Fibroblast of pulmonary artery (primary cell): ENCODE measurements around the gene DAD1.
"Not testable (repeated sequence)": the region's sequence is repeated elsewhere in the genome, so short reads cannot be mapped to it uniquely, and the experiment has no call there.

Source experiments
- DNase-seq: peaks from one replicate; pipeline ENCODE4 v3.0.0-alpha.2; 2010; ENCODE audit warnings: low read depth
- H3K4me3 ChIP-seq: replicated peaks from 2 replicates; pipeline ENCODE4 v1.5.1; 2011; ENCODE audit warnings: low read depth, mild to moderate bottlenecking, control low read depth, low read length, moderate library complexity
- TF ChIP-seq, protein P1 (sequence below): IDR thresholded peaks from 2 replicates; pipeline ENCODE4 v1.5.1; 2011; ENCODE audit warnings: mild to moderate bottlenecking, control low read depth, low read length, inconsistent platforms; ENCODE audit errors: missing control alignments

The DAD1 gene

DNA sequence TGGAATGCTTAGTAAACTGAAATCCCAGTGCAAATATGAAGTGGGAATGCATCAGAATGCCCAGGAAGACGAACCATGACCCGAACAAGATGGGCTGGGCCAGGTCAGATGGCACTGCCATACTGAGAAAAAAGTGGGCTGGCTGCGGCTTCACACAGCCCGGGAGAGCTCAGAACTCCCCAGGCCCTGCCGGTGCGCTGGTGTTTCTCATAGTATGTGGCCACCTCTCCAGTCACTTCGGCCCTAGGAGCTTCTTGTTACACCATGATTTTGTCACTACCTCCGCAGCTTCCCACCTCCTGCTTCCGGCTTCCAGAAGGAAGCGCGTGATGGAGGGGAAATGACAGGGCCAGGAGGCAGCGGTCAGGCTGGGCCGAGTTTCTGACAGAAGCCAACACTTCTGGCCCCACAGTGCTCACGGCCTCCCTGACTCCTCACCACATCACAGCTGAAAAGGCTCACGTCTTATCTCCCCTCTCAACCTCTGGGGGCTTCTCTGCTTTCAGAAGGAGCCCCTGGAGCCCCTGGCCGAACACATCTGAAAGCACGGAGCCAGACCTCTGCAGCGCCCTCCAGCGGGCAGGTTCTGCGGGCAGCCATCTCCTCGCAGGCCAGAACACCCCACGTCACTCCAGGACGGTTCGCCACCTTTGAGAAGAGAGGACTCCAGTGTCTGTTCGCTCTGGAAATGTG lies 30.7 kb downstream of the DAD1 start:
- TF ChIP-seq, protein P1, sequence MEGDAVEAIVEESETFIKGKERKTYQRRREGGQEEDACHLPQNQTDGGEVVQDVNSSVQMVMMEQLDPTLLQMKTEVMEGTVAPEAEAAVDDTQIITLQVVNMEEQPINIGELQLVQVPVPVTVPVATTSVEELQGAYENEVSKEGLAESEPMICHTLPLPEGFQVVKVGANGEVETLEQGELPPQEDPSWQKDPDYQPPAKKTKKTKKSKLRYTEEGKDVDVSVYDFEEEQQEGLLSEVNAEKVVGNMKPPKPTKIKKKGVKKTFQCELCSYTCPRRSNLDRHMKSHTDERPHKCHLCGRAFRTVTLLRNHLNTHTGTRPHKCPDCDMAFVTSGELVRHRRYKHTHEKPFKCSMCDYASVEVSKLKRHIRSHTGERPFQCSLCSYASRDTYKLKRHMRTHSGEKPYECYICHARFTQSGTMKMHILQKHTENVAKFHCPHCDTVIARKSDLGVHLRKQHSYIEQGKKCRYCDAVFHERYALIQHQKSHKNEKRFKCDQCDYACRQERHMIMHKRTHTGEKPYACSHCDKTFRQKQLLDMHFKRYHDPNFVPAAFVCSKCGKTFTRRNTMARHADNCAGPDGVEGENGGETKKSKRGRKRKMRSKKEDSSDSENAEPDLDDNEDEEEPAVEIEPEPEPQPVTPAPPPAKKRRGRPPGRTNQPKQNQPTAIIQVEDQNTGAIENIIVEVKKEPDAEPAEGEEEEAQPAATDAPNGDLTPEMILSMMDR: peak; percentile 25
- DNase-seq: no peak
- H3K4me3 ChIP-seq: no peak overlapping the region

DNA sequence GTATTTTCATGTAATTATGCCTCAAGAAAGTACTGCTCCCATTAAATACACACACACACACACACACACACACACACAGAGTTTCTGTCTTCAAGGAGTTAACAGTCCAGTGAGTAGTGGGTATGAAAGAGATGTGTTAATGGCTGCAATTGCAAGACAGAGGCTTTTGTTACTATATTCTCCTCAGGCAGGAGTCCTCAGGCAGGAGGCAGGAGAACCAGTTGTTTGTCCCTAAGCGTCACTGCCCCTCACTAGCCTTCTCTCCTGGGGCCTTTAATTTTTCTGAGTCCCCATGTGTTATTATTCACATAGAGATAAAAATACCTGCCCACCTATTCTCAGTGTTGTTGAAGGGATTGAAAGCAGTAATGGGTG lies 31.2 kb downstream of the DAD1 start:
- no peak for DNase-seq
- TF ChIP-seq, protein P1: no peak
- no peak overlapping the region for H3K4me3 ChIP-seq

DNA sequence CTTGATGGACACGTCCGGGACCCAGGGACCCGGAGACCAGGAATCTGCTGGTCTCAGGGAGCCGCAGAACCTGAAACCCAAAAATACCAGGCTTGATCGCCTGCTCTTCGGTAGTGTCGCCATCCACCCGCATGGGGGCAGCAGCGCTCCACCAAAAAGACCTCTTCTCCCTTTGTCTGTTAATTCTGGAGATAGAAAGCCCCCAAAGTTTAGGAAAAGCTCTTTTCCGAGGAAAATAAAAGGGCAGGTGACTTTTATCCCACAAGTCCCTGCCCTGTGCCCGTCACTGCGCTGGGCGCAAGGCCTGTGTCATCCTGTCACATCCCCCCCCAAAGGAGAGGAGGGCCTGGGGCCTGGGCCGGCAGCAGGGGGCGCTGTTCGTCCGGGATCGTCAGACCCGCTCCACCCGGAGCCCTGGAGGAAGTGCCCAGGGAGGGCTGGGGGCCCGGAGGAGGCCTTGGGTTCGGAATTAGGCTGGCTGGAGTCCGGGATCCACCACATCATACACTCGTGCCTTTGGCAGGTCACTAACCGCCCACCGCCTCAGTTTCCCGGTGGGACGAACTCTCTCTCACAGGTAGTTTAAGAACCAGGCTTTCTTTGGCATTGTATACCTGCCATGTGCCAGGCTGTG lies 31.9 kb downstream of the DAD1 start:
- peak; percentile 72 for DNase-seq
- TF ChIP-seq, protein P1: peak; percentile 74
- peak overlapping the region; percentile 48 for H3K4me3 ChIP-seq

DNA sequence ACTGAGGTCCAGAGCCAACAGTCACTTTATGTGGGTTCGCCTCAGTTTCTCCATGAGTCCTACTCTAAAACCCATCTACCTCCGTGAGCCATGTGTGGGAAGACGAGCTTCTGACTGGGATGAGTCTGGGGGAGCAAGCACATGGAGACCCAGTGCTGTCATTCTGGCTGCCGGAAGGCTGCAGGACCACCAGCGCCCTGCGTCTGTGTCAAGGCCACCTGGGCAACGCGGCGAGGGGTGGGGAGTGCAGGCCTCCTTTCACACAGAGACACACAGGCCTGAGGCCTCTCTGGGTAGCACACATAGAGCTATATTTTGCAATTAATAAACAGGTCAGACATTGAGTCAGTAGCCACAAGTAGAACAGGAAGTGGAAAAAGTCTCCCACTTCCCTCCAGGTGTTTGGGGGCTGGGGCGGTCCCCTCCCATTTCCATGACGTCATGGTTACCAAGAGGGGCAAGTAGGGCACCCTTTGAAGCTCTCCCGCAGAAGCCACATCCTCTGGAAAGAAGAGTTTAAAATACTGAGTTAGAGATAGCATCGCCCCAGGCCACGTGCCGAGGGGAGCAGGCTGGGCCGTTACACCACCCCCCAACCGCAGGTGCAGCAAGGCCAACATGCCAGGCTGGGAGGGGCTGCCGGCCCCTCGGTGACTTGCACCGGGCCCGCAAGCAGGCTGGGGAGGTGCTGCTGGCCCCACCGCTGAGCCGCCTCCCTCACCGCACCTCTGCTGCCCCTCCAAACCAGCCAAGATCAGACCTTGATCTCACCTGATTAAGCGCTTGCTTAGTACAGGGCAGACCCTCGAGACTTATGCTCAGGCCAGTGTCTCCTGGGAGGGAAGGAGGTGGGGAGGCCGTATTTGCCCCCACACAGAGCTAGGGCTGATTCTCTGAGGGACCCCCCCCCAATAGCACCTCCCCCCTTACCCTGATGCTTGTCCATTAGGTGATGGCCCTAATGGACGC lies 32.7 kb downstream of the DAD1 start:
- TF ChIP-seq, protein P1: no peak
- DNase-seq: peak; percentile 80
- H3K4me3 ChIP-seq: no peak overlapping the region

DNA sequence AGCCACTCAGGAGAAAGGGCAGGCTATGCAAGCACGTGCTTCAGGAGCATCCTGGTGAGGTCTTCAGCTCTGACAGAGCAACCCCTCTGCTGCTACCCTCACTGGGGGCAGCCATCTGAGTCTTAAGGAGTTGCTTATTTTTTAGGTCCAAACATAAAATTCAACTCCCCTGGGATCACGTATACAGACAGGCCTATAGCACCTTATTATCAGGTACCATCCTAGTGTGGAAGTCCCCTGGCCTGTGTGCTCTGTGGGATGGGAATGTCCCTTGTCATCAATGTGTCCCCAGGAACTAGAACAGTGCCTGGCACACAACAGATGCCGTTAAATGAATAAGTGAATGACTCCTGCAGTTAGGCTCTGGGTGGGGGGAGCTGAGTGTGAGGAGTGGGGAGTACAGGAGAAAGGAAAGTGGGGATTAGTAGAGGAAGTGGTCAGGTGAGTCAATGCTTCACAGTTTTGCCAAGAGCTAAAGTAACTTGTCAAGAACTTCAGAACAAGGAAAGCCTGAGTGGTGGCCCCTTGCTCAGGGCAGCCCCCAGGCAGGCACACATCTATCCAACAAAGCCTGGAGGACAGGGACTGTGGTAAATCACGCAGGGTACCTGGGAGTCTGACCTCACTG lies 33.5 kb downstream of the DAD1 start:
- no peak for DNase-seq
- no peak overlapping the region for H3K4me3 ChIP-seq
- TF ChIP-seq, protein P1: no peak

DNA sequence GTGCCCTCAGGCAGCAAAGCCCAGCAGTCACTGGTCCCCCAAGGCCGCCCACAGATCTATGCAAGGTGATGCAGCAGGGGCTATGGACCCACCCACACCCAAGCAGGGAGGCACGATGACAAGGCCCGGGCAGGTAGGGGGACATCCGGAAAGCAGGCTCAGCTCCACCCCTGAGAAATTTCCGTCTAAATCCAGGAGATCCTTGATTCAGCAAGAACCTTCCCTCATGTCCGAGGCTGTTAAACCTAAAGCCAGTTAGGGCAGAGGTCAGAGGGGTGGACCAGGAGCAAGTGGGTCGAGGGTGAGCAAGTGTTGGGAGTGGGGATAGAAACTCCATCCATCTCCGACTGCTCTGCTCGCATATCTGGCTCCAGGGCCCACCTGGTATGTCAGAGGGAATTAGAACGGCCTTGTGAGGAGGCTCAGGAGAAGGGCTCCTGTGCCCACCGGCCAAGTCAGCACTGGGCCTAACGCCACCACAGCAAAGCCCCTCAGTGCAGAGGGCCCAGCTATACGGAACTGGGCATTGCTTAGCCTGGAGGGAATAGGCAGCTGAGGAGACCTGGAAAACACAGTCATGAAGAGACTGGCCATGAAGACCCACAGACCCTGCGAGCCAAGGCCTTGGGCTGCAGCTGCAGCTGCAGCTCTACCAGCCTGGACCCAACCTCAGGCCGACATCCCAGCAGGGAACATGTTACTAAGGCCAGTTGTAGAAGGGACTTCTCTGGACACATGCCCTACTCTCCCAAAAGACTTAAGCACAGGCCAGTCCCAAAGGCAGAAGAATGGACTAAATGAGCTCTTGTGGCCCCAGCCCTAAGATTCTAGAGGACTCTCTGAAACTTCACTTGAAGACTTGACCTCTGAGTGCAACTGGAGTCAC lies 34.3 kb downstream of the DAD1 start:
- TF ChIP-seq, protein P1: no peak
- no peak for DNase-seq
- no peak overlapping the region for H3K4me3 ChIP-seq

DNA sequence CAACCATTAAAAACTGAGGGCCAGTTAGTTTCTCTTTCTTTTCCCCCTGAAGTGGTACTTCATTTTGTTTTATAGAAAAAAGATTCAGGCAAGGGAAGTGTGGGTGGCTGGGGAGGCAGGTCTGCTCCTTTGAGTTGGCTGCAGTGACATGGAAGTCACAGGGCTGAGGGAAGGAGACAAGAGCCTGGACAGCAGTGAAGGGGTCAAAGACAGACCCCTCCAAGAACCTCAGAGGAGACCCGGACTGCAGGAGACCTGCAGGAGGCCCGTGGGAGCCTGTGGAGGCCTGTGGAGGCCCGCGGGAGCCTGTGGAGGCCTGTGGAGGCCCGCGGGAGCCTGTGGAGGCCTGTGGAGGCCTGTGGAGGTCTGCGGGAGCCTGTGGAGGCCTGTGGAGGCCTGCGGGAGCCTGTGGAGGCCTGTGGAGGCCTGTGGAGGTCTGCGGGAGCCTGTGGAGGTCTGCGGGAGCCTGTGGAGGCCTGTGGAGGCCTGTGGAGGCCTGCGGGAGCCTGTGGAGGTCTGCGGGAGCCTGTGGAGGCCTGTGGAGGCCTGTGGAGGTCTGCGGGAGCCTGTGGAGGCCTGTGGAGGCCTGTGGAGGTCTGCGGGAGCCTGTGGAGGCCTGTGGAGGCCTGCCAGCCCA lies 35.0 kb downstream of the DAD1 start:
- DNase-seq, H3K4me3 ChIP-seq: not testable (repeated sequence)
